H54 (cell line): ENCODE measurements around the gene FKBP3.

Source experiments
- DNase-seq: peaks from one replicate; pipeline ENCODE4 v3.0.0; 2011; ENCODE audit warnings: low spot score, mixed read lengths; ENCODE audit not compliant: insufficient read length
- FAIRE-seq: peaks from 3 replicates; lab custom pipeline; 2011; peaks lifted over from hg19 to GRCh38; lab: Jason Lieb, UNC
- POLR2A ChIP-seq: IDR thresholded peaks from 2 replicates; pipeline ENCODE4 v1.6.1; 2011; ENCODE audit warnings: low read depth, mild to moderate bottlenecking, low read length

Gene FKBP3

GRCh38 chr14:45135156-45135555, 875 bp upstream of the FKBP3 start:
- FAIRE-seq (no peak), DNase-seq (no peak)
- no peak for TF ChIP-seq POLR2A

GRCh38 chr14:45133683-45134050, 614 bp downstream of the FKBP3 start:
- DNase-seq (no peak), FAIRE-seq (no peak)
- TF ChIP-seq POLR2A, result no peak

DNA sequence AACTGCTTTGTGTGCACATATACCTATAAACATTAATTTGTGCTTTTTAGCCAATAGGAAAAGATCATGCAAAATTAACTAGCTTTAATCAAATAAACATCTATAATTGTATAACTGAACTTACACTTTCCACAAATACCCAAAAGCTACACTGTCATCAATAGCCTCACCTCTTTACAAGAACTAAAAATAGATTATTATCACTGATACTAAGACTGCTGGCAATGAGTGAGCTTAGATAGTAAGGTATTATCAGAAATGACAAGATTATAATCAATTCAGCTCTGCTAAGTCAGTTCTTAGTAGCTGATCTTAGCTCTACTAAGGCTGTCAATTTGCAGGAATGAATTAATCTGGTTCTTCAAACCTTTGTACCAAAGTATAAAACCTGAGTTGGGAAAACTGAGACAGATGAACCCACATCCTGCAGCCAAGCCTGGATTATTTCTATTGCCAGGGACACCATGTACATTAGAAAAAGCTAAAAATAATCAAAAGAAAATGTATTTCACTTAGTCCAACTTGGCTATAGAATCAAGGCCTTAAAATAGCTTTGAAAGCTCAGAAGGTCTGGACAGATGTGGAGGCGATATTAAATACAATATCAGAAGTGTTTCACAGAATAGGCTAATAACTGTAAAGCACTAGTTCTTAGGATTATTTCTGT, 5.2 kb downstream of the FKBP3 start:
- no peak for FAIRE-seq
- no peak for TF ChIP-seq POLR2A

GRCh38 chr14:45125754-45126153, 8.5 kb downstream of the FKBP3 start:
- no peak for FAIRE-seq
- DNase-seq, result no peak
- TF ChIP-seq POLR2A, result no peak

More for the DNA sequence above, 5.2 kb downstream of the FKBP3 start:
- DNase-seq, result no peak

DNA sequence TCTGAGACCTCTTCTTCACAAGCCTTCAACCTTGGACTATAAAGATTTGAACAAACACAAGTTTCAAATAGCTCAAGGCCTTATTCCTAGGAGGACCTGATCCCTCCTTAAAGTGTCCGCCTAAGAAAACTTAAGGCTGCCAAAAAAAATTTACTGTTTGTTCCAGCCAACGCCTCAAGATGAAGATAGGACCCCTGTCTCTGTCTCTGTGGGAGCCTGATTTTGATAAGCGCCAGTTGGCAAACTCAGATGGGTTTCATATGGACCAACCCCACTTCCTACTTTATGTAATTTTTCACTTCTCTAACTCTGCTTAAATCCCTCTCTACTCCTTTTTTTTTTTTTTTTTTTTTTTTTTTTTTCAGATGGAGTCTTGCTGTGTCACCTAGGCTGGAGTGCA, 11.0 kb downstream of the FKBP3 start:
- no peak for FAIRE-seq
- TF ChIP-seq POLR2A, result no peak
- no peak for DNase-seq

DNA sequence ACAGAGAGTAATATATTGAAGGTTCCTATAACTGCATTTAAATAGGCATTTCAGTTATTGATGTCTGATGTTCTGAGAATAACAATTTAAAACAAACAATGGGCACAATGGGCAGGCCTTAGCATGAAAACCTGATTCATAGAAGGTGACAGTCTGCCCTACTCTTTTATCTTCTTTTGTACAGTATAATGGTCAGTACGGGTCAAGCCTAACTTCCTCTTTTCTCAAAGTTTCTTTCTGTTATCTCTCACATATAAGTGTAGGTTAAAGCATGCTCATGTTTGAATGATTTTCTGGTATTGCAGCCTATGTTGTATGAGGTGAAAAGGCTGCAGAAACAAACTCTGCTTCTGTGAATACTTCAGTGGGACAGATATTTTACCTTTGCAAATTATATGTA, 14.2 kb downstream of the FKBP3 start:
- no peak for TF ChIP-seq POLR2A
- DNase-seq (no peak), FAIRE-seq (no peak)

- no peak for FAIRE-seq
- no peak for DNase-seq
- TF ChIP-seq POLR2A, result no peak
Observed at GRCh38 chr14:45118594-45118993, 15.7 kb downstream of the FKBP3 start.

DNA sequence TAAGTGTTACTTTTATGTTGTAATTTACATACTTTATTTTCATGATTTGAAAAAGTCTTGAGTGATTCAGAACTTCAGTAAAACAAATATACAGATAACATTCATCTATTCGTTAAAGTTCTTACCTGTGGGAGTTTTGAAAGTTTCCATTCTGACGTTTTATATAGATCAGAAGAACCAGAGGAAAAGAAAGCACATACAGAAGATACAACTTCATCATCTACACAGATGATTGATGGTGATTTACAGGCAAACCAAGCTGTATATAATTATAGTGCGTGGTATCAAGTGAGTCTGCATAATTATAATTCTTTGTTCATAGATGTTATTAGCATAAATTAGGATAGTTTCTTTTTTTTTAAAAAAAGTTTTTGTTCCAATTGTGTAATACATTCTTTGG, 20.0 kb downstream of the FKBP3 start:
- TF ChIP-seq POLR2A, result no peak
- FAIRE-seq (no peak), DNase-seq (no peak)

- DNase-seq (no peak), FAIRE-seq (no peak)
- TF ChIP-seq POLR2A, result no peak
Observed at GRCh38 chr14:45112896-45113781, 21.1 kb downstream of the FKBP3 start.

GRCh38 chr14:45104561-45104960, 29.7 kb downstream of the FKBP3 start:
- no peak for FAIRE-seq
- no peak for DNase-seq
- TF ChIP-seq POLR2A, result no peak

DNA sequence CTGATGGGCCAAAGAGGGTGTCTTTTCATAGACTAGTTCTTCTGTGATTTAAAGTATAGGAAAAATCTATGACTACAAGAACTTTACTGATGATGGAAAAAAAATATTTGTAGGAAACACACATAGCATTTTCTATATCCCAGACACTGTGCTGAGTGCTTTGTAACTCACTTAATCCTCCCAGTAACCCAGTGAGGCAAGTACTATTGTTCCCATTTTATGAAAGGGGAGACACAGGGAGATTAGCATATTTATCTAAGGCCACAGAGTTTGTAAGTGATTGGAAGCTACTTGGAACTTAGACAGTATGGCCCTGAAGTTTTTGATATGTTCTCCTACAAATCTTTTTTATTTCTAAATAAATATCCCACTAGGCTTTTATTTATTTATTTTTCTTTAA, 30.5 kb downstream of the FKBP3 start:
- DNase-seq (no peak), FAIRE-seq (no peak)
- TF ChIP-seq POLR2A, result no peak

DNA sequence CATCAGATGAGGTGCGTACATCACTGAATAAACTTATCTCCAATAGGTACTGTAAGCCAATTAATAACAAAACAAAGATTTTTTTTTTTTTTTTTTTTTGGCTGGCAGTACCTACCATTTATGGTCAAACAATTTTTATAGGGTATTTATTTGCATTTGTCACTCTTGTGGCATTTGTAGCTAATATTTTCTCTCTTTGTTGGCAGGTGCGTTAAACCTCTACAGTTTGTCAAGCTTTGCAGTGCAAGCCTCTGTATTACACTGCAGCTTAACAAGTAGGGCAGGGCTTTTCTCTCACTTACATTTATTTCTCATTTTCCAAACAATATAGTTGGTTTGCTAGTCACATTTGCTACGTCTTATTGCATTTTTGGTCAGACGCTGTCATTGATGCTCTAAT, 38.1 kb downstream of the FKBP3 start:
- no peak for DNase-seq
- FAIRE-seq, result no peak
- no peak for TF ChIP-seq POLR2A

DNA sequence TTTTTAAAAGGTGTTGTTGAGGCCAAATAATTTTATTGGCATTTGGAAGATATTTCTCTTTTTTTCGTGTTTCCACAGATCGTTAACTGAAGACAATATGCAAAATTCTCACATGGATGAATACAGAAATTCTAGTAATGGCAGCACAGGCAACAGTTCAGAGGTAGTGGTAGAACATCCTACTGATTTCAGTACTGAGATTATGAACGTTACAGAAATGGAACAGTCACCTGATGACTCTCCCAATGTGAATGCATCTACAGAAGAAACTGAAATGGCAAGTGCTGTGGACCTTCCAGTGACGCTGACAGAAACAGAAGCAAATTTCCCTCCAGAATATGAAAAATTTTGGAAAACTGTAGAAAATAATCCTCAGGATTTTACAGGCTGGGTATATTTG, 39.1 kb downstream of the FKBP3 start:
- no peak for TF ChIP-seq POLR2A
- FAIRE-seq (no peak), DNase-seq (no peak)

DNA sequence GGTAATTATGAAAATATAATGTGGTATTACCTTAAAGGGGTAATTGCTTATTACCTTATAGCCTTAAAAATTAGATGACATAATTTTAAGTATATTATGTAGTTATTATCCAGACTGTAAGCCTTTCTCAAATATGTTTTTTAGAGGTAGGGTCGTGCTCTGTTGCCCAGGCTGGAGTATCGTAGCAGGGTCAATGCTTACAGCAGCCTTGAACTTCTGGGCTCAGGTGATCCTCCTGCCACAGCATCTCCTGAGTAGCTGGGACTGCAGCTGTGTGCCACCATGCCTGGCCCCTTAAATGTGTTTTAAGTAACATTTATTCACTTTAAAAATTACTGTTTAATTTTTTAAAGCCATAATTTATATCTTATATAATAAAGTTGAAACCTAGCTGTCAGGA, 40.0 kb downstream of the FKBP3 start:
- DNase-seq, result no peak
- FAIRE-seq, result no peak
- TF ChIP-seq POLR2A, result no peak

DNA sequence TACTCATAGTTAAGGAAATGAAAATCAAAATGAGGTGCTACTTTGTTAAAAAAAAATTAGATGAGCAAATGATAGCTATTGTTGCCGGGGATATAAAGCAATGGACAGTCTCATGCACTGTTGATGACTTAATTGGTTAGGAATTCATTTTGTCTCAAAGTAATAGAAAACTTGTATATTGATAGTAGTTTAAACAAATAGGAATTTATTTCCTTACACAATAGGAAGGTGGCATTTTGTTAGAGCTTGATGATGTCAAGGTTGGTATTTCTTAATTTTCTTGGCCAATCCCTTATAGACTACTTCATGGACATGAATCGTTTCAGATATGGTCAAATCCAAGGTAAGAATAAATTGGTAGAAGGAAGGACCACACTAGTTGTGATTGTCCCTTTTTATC, 42.6 kb downstream of the FKBP3 start:
- TF ChIP-seq POLR2A, result no peak
- DNase-seq (no peak), FAIRE-seq (no peak)
